Mesothelial cell of epicardium (in vitro differentiated cells): ENCODE measurements around the gene C6orf163. TPM values are rescaled to one million over a fixed set of nuclear protein-coding genes. Genes with fewer than 3 reads are reported as not detected.

Source experiments
- DNase-seq, 2 experiments: peaks; one replicate each; pipeline ENCODE4 v3.0.0; 2021; ENCODE audit warnings: low spot score in 2 of 2; ENCODE audit not compliant: unreplicated experiment in 2 of 2
- H3K27ac Mint-ChIP-seq: 2 replicates; pipeline ENCODE4 v1.8.0; 2021; ENCODE audit warnings: mixed read lengths
- H3K27me3 Mint-ChIP-seq: 2 replicates; pipeline ENCODE4 v1.8.0; 2021; ENCODE audit warnings: low read depth, mixed read lengths
- H3K36me3 Mint-ChIP-seq: 2 replicates; pipeline ENCODE4 v1.8.0; 2021; ENCODE audit warnings: mixed read lengths
- H3K4me1 Mint-ChIP-seq: 2 replicates; pipeline ENCODE4 v1.8.0; 2021; ENCODE audit warnings: mixed read lengths
- H3K4me3 Mint-ChIP-seq: 2 replicates; pipeline ENCODE4 v1.8.0; 2021; ENCODE audit warnings: mild to moderate bottlenecking, moderate library complexity, mixed read lengths
- H3K9me3 Mint-ChIP-seq: 2 replicates; pipeline ENCODE4 v1.8.0; 2021; ENCODE audit warnings: mixed read lengths
- CTCF ChIP-seq: fragments of 200-600 bp; sonication (generic); IDR thresholded peaks from one replicate; pipeline ENCODE4 v1.5.0; 2021; ENCODE audit warnings: antibody characterized with exemption; ENCODE audit not compliant: unreplicated experiment
- total RNA-seq: library from RNA; stranded (reverse); gene quantifications from 3 replicates; pipeline ENCODE4 v1.2.1, GENCODE V29; 2021

Gene C6orf163
- total RNA-seq, 1 donor from 2014 or later: 10.0 TPM

- Mint-ChIP-seq H3K9me3 (peaks cover 34% of the 10 kb centered on the region), H3K36me3 (peaks cover 34% of the 10 kb centered on the region), H3K27me3 (no peaks in the 10 kb centered on the region), H3K4me3 (no peak overlapping the region), H3K27ac (no peak overlapping the region), H3K4me1 (no peaks in the 10 kb centered on the region)
- no peak for TF ChIP-seq CTCF
- DNase-seq: no peak
Measured at GRCh38 chr6:87366899-87367298, 22.3 kb downstream of the C6orf163 start.

GRCh38 chr6:87373377-87373776, 28.8 kb downstream of the C6orf163 start:
- no peak for DNase-seq
- H3K4me1 Mint-ChIP-seq: peaks cover 4% of the 10 kb centered on the region
- peaks cover 15% of the 10 kb centered on the region for H3K9me3 Mint-ChIP-seq
- no peaks in the 10 kb centered on the region for H3K27me3 Mint-ChIP-seq
- H3K27ac Mint-ChIP-seq: no peak overlapping the region
- peaks cover 15% of the 10 kb centered on the region for H3K36me3 Mint-ChIP-seq
- no peak overlapping the region for H3K4me3 Mint-ChIP-seq
- no peak for TF ChIP-seq CTCF

GRCh38 chr6:87375315-87375714, 30.7 kb downstream of the C6orf163 start:
- no peaks in the 10 kb centered on the region for H3K27me3 Mint-ChIP-seq
- peaks cover 5% of the 10 kb centered on the region for H3K9me3 Mint-ChIP-seq
- peaks cover 4% of the 10 kb centered on the region for H3K4me1 Mint-ChIP-seq
- peak overlapping the region; percentile 21 for H3K27ac Mint-ChIP-seq
- no peak overlapping the region for H3K4me3 Mint-ChIP-seq
- no peak for TF ChIP-seq CTCF
- peaks cover 8% of the 10 kb centered on the region for H3K36me3 Mint-ChIP-seq
- no peak for DNase-seq

- Mint-ChIP-seq H3K36me3 (peaks cover 8% of the 10 kb centered on the region), H3K4me1 (peaks cover 4% of the 10 kb centered on the region), H3K27me3 (no peaks in the 10 kb centered on the region), H3K9me3 (peaks cover 5% of the 10 kb centered on the region), H3K27ac (no peak overlapping the region), H3K4me3 (no peak overlapping the region)
- no peak for TF ChIP-seq CTCF
- DNase-seq: no peak
Measured at GRCh38 chr6:87376643-87377042, 32.0 kb downstream of the C6orf163 start.

- peaks cover 5% of the 10 kb centered on the region for H3K9me3 Mint-ChIP-seq
- no peak overlapping the region for H3K27ac Mint-ChIP-seq
- no peaks in the 10 kb centered on the region for H3K27me3 Mint-ChIP-seq
- TF ChIP-seq CTCF: no peak
- peaks cover 4% of the 10 kb centered on the region for H3K4me1 Mint-ChIP-seq
- no peak overlapping the region for H3K4me3 Mint-ChIP-seq
- H3K36me3 Mint-ChIP-seq: peaks cover 8% of the 10 kb centered on the region
- no peak for DNase-seq
Measured at GRCh38 chr6:87378947-87379346, 34.3 kb downstream of the C6orf163 start.

- no peaks in the 10 kb centered on the region for H3K9me3 Mint-ChIP-seq
- no peak overlapping the region for H3K4me3 Mint-ChIP-seq
- no peak for TF ChIP-seq CTCF
- H3K27ac Mint-ChIP-seq: no peak overlapping the region
- DNase-seq: no peak
- H3K27me3 Mint-ChIP-seq: no peaks in the 10 kb centered on the region
- peaks cover 2% of the 10 kb centered on the region for H3K36me3 Mint-ChIP-seq
- H3K4me1 Mint-ChIP-seq: no peaks in the 10 kb centered on the region
Measured at GRCh38 chr6:87382861-87383260, 38.2 kb downstream of the C6orf163 start.
